Uterus (tissue), 4 donors: ENCODE data around the gene KRT37. TPM values are rescaled to one million over a fixed set of nuclear protein-coding genes. Genes with fewer than 3 reads are reported as not detected.
"Not testable (repeated sequence)": the region's sequence is repeated elsewhere in the genome, so short reads cannot be mapped to it uniquely, and the experiment has no call there.

ENCODE experiments used
- DNase-seq, 2 donors: peaks; one replicate each; pipeline ENCODE4 v3.0.0-alpha.2; 2019 to 2020
- H3K27ac ChIP-seq, 2 donors: fragments of 200-600 bp; sonication (generic); 1 replicate in 1 of 2; 2 replicates in 1 of 2; pipeline ENCODE4 v1.5.1; 2016 to 2018
- H3K27me3 ChIP-seq, 2 donors: fragments of 200-600 bp; sonication (generic); one replicate each; pipeline ENCODE4 v1.5.1; 2018 to 2019; ENCODE audit warnings: control low read depth in 1 of 2
- H3K36me3 ChIP-seq, 2 donors: fragments of 200-600 bp; sonication (generic); one replicate each; pipeline ENCODE4 v1.5.1; 2019; ENCODE audit warnings: control low read depth in 1 of 2
- H3K4me1 ChIP-seq, 2 donors: fragments of 200-600 bp; sonication (generic); one replicate each; pipeline ENCODE4 v1.5.1; 2018 to 2019; ENCODE audit warnings: control low read depth in 1 of 2
- H3K4me3 ChIP-seq, 2 donors: fragments of 200-600 bp; sonication (generic); 1 replicate in 1 of 2; 2 replicates in 1 of 2; pipeline ENCODE4 v1.5.1; 2018 to 2019; ENCODE audit warnings: mild to moderate bottlenecking in 1 of 2
- H3K9me3 ChIP-seq, 2 donors: fragments of 200-600 bp; sonication (generic); one replicate each; pipeline ENCODE4 v1.5.1; 2019; ENCODE audit warnings: control low read depth in 1 of 2
- CTCF ChIP-seq, 4 experiments: fragments of 200-600 bp in 2 of 4; fragments of 450-650 bp in 2 of 4; sonication (generic) in 2 of 4; IDR thresholded peaks; one replicate each; pipeline ENCODE4 v1.5.1; 2016 to 2019; ENCODE audit warnings: antibody characterized with exemption in 4 of 4, mild to moderate bottlenecking in 2 of 4, moderate library complexity in 1 of 4
- POLR2A ChIP-seq, 2 donors: fragments of 450-650 bp; IDR thresholded peaks; one replicate each; pipeline ENCODE4 v1.6.1; 2016; ENCODE audit warnings: antibody characterized with exemption in 2 of 2, mild to moderate bottlenecking in 1 of 2, moderate library complexity in 1 of 2
- intact Hi-C: fragments of 100-400 bp; cut with DNase I; formaldehyde crosslinking; loops from one replicate; pipeline ENCODE4 v1.15.1; 2023; ENCODE audit warnings: low total_unique reads
- total RNA-seq, 4 donors: library from RNA; depleted of rRNA in 3 of 4; stranded (reverse); fragments of >200 nt in 3 of 4; gene quantifications; one replicate each; pipeline versions ENCODE4 v1.1.0 to v1.2.4, GENCODE V29; 2014 to 2023
- donor health status: DM: yes; HTN: yes; CAD: no.

Gene KRT37
- total RNA-seq, 4 donors from 2014 or later: not detected

- no peak for TF ChIP-seq POLR2A (IDR thresholded peaks at IDR 0.05)
- TF ChIP-seq CTCF (IDR thresholded peaks at IDR 0.05): no peak
- Histone ChIP-seq H3K27me3 (no peaks in the 10 kb centered on the region), H3K27ac (no peak overlapping the region), H3K9me3 (no peaks in the 10 kb centered on the region), H3K4me1 (no peaks in the 10 kb centered on the region), H3K36me3 (no peaks in the 10 kb centered on the region), H3K4me3 (no peak overlapping the region)
- no peak for DNase-seq
- intact Hi-C loops: no loop called here
These were observed 20.9 kb downstream of the KRT37 start for GRCh38 chr17:41403404-41404023.

DNA sequence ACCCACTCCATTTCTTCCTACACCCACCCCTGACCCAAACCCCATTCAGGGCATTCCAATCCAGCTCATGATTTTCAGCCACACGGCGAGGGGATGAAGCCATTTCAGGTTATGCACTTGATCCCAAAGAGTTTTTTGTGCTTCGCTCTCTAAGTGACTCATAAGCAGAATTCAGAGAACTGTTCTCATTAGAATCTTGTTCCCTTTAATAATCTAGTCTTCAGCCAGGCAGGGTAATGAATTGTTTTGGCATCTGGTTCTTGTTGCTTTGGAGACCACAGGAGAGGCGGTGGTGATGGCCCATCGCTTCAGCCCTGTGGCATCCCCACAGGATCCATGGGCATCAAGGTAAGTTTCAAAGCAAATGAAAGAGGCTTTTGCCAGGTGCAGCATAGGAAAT lies 22.2 kb downstream of the KRT37 start:
- no peaks in the 10 kb centered on the region for H3K36me3 ChIP-seq
- no peaks in the 10 kb centered on the region for H3K4me1 ChIP-seq
- TF ChIP-seq POLR2A (IDR thresholded peaks at IDR 0.05) (no peak), CTCF (IDR thresholded peaks at IDR 0.05) (no peak)
- DNase-seq: no peak
- intact Hi-C loops: no loop called here
- no peaks in the 10 kb centered on the region for H3K9me3 ChIP-seq
- no peak overlapping the region for H3K4me3 ChIP-seq
- no peaks in the 10 kb centered on the region for H3K27me3 ChIP-seq
- H3K27ac ChIP-seq: peak overlapping the region in 1 of 2 donors; percentile 25

DNA sequence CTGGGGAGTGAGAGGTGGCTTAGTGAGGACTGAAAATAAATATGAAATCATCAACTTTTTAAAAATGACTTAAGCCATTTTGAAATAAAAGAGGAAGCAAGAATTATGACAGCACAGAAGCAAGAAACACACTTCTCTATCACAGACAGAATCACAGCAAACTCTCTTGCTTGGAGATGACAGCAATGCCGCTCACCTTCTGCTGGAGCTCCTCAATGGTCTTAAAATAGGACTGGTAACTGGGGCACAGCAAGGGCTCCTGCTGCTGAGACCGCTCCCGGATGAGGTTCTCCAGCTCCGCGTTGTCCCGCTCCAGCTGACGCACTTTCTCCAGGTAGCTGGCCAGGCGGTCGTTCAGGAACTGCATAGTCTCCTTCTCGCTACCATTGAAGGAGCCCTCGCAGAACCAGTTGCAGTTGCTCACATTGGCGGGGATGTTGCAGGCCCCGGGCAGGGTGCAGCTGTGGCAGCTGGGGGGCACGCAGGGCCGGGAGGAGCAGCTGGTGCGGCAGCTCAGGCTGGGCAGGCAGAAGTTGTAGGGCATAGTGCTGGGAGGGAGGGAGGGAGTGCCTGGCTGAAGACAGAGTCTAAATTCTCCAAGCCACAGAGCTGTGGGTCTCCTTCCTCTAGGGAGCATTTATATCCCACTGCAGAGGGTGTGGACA lies 27.3 kb downstream of the KRT37 start, which contains the start of gene KRT31:
Gene KRT31 (minus strand): TSS at position 613 of the 665 bp plus-strand sequence. CDS start 69 bp downstream, at position 544.
- H3K4me3 ChIP-seq: no peak within 1 kb of the TSS
- H3K9me3 ChIP-seq: no peaks in the 10 kb centered on the region
- intact Hi-C loops: no loop called here

DNA sequence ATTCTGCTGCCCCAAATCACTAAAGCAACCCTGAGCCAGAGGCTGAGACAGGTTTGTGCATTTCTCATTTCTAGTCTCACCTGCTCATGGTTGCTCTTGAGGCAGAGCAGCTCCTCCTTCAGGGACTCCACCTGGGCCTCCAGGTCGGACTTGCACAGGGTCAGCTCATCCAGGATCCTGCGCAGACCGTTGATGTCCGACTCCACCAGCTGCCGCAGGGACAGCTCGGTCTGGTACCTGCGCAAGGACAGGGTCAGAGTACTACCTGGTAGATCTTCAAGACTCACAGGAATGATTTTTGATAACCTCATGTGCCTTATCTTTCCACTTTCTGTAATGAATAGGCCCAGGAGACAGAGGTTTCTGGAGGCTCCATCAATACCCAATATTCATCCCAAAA lies 28.0 kb downstream of the KRT37 start:
- Histone ChIP-seq H3K36me3 (no peaks in the 10 kb centered on the region), H3K27me3 (no peaks in the 10 kb centered on the region), H3K4me1 (no peaks in the 10 kb centered on the region), H3K4me3 (no peak overlapping the region), H3K27ac (no peak overlapping the region), H3K9me3 (no peaks in the 10 kb centered on the region)
- no peak for DNase-seq
- intact Hi-C loops: no loop called here
- no peak for TF ChIP-seq CTCF (IDR thresholded peaks at IDR 0.05)
- no peak for TF ChIP-seq POLR2A (IDR thresholded peaks at IDR 0.05)

More for the DNA sequence above, 27.3 kb downstream of the KRT37 start, which contains the start of gene KRT31:
- Histone ChIP-seq H3K27me3 (no peaks in the 10 kb centered on the region), H3K36me3 (no peaks in the 10 kb centered on the region), H3K27ac (no peak within 1 kb of the TSS), H3K4me1 (no peaks in the 10 kb centered on the region)
- TF ChIP-seq POLR2A (IDR thresholded peaks at IDR 0.05) (no peak), CTCF (IDR thresholded peaks at IDR 0.05) (no peak)
- DNase-seq: no peak

DNA sequence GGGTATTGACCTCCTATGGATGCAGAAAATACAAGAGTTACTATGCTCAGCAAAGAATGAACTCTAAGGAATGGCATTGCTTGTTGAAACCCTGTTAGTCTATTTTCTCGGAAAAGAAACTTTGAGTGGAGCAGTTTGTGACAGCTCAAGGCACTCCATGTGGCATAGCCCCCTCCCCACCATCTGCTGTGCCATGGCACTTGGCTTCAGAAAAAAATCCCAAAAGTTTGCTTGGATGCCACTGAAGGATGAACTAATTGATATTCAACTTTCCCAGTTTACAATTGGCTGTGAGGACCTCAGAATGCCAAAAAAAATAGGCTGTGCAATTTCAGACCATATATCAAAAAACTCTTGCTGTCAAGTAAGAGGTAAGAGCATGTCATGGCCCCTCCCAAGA lies 28.8 kb downstream of the KRT37 start:
- no peak overlapping the region for H3K4me3 ChIP-seq
- intact Hi-C loops: no loop called here
- no peak for DNase-seq
- H3K36me3 ChIP-seq: no peaks in the 10 kb centered on the region
- no peaks in the 10 kb centered on the region for H3K4me1 ChIP-seq
- TF ChIP-seq CTCF (IDR thresholded peaks at IDR 0.05) (no peak), POLR2A (IDR thresholded peaks at IDR 0.05) (no peak)
- H3K27me3 ChIP-seq: no peaks in the 10 kb centered on the region
- no peaks in the 10 kb centered on the region for H3K9me3 ChIP-seq
- no peak overlapping the region for H3K27ac ChIP-seq

GRCh38 chr17:41395044-41395443 lies 29.3 kb downstream of the KRT37 start:
- intact Hi-C loops, H3K4me3 ChIP-seq, H3K27ac ChIP-seq, H3K4me1 ChIP-seq, H3K27me3 ChIP-seq, DNase-seq, H3K36me3 ChIP-seq, H3K9me3 ChIP-seq: not testable (repeated sequence)
